Activated effector memory CD4-positive, alpha-beta T cell treated with Interleukin-2 at 50 U/mL for 16 hours (primary cell): ENCODE results near the gene LOXL1.

Source experiments
- DNase-seq: peaks from one replicate; pipeline ENCODE4 v3.0.0-alpha.2; 2020

Gene LOXL1

GRCh38 chr15:73899197-73900094 lies 26.8 kb upstream of the LOXL1 start:
- DNase-seq: no peak

GRCh38 chr15:73900095-73900712 lies 26.1 kb upstream of the LOXL1 start:
- DNase-seq: no peak

GRCh38 chr15:73901126-73901810 lies 25.0 kb upstream of the LOXL1 start:
- no peak for DNase-seq

GRCh38 chr15:73902121-73903020 lies 23.9 kb upstream of the LOXL1 start:
- DNase-seq: no peak

- no peak for DNase-seq
Observed at GRCh38 chr15:73904026-73904815, 22.0 kb upstream of the LOXL1 start.

- DNase-seq: no peak
Observed at GRCh38 chr15:73905225-73905827, 20.9 kb upstream of the LOXL1 start.

GRCh38 chr15:73906346-73907034 lies 19.8 kb upstream of the LOXL1 start:
- DNase-seq: no peak

- no peak for DNase-seq
Observed at GRCh38 chr15:73907035-73907408, 19.2 kb upstream of the LOXL1 start.

GRCh38 chr15:73908030-73908821 lies 18.0 kb upstream of the LOXL1 start:
- DNase-seq: peak; percentile 63

GRCh38 chr15:73908822-73909122 lies 17.5 kb upstream of the LOXL1 start:
- DNase-seq: no peak

- DNase-seq: no peak
Observed at GRCh38 chr15:73909651-73910050, 16.6 kb upstream of the LOXL1 start.

- DNase-seq: no peak
Observed at GRCh38 chr15:73910522-73911303, 15.5 kb upstream of the LOXL1 start.

GRCh38 chr15:73912030-73912596 lies 14.1 kb upstream of the LOXL1 start:
- no peak for DNase-seq

GRCh38 chr15:73914145-73914544 lies 12.1 kb upstream of the LOXL1 start:
- no peak for DNase-seq

GRCh38 chr15:73915082-73915481 lies 11.2 kb upstream of the LOXL1 start:
- no peak for DNase-seq

GRCh38 chr15:73918784-73919183 lies 7.5 kb upstream of the LOXL1 start:
- DNase-seq: no peak

GRCh38 chr15:73919706-73920105 lies 6.6 kb upstream of the LOXL1 start:
- DNase-seq: no peak

GRCh38 chr15:73921254-73921925 lies 4.9 kb upstream of the LOXL1 start:
- DNase-seq: no peak
